Transverse colon (tissue), 4 donors: Measurements from ENCODE around the gene MLLT10. TPM values are rescaled to one million over a fixed set of nuclear protein-coding genes. Genes with fewer than 3 reads are reported as not detected.
A peak's percentile ranks its signal among the peaks of the same experiment; 100 is the strongest.

ENCODE experiments used
- DNase-seq: peaks from one replicate; pipeline ENCODE4 v3.0.0-alpha.2; 2019
- H3K27ac ChIP-seq, 4 donors: fragments of 200-600 bp; sonication (generic); 2 replicates each; pipeline ENCODE4 v1.5.1; 2016 to 2018; ENCODE audit warnings: inconsistent platforms in 4 of 4
- H3K27me3 ChIP-seq: fragments of 200-600 bp; sonication (generic); 2 replicates; pipeline ENCODE4 v1.5.1; 2017; ENCODE audit warnings: inconsistent platforms
- H3K36me3 ChIP-seq, 4 donors: fragments of 200-600 bp; sonication (generic); 2 replicates each; pipeline ENCODE4 v1.5.1; 2017 to 2019; ENCODE audit warnings: inconsistent platforms in 4 of 4
- H3K4me1 ChIP-seq, 4 donors: fragments of 200-600 bp; sonication (generic); 2 replicates each; pipeline ENCODE4 v1.5.1; 2017 to 2020; ENCODE audit warnings: inconsistent platforms in 4 of 4
- H3K4me3 ChIP-seq, 4 donors: fragments of 200-600 bp; sonication (generic); 1 replicate in 1 of 4; 2 replicates in 3 of 4; pipeline versions ENCODE4 v1.5.1 to v1.6.1; 2017 to 2019; ENCODE audit warnings: inconsistent platforms in 4 of 4
- H3K9me3 ChIP-seq, 2 donors: fragments of 200-600 bp; sonication (generic); 2 replicates each; pipeline ENCODE4 v1.5.1; 2017 to 2019; ENCODE audit warnings: inconsistent platforms in 2 of 2
- EP300 ChIP-seq: sonication (generic); formaldehyde crosslinking; IDR thresholded peaks from one replicate; pipeline ENCODE4 v1.6.1; 2017; ENCODE audit warnings: antibody characterized with exemption, low read depth
- POLR2A ChIP-seq: fragments of 450-650 bp; IDR thresholded peaks from one replicate; pipeline ENCODE4 v1.6.1; 2016; ENCODE audit warnings: antibody characterized with exemption, mild to moderate bottlenecking, moderate library complexity
- POLR2AphosphoS5 ChIP-seq, 3 donors: sonication (generic); formaldehyde crosslinking; IDR thresholded peaks; one replicate each; pipeline ENCODE4 v1.6.1; 2016; ENCODE audit warnings: antibody characterized with exemption in 3 of 3
- WGBS, 2 donors: methylation state at CpG; one replicate each; pipeline ENCODE4 v1.1.5; 2018; ENCODE audit warnings: low coverage in 1 of 2; 5-methylcytosine and 5-hydroxymethylcytosine counted together
- in situ Hi-C, 4 donors: fragments of 200-750 bp; cut with MboI; loops; one replicate each; pipeline versions ENCODE4 v1.15.0 to v1.15.1; 2017; ENCODE audit warnings: low sequenced_read_pairs in 3 of 4, low pct_ligation_motif_present in 1 of 4, low pct_unique_long_range_greater_than_20kb in 1 of 4
- intact Hi-C: fragments of 100-400 bp; cut with DNase I; formaldehyde crosslinking; loops from one replicate; pipeline ENCODE4 v1.15.1; 2023; ENCODE audit warnings: low total_unique reads
- total RNA-seq, 4 donors: library from RNA; depleted of rRNA; stranded (reverse); fragments of >200 nt; gene quantifications; one replicate each; pipeline ENCODE4 v1.1.0, GENCODE V29; 2016
- TF ChIP-seq, protein P1 (sequence below), 5 experiments: fragments of 200-600 bp in 3 of 5; fragments of 450-650 bp in 2 of 5; sonication (generic) in 3 of 5; IDR thresholded peaks; 1 replicate in 2 of 5; 2 replicates in 3 of 5; pipeline ENCODE4 v1.5.1; 2016 to 2017; ENCODE audit warnings: antibody characterized with exemption in 5 of 5, inconsistent platforms in 3 of 5, mild to moderate bottlenecking in 2 of 5, moderate library complexity in 1 of 5

Gene MLLT10
- total RNA-seq, 4 donors from 2014 or later, result 12.0 to 43.0 (median 28.5) TPM

DNA sequence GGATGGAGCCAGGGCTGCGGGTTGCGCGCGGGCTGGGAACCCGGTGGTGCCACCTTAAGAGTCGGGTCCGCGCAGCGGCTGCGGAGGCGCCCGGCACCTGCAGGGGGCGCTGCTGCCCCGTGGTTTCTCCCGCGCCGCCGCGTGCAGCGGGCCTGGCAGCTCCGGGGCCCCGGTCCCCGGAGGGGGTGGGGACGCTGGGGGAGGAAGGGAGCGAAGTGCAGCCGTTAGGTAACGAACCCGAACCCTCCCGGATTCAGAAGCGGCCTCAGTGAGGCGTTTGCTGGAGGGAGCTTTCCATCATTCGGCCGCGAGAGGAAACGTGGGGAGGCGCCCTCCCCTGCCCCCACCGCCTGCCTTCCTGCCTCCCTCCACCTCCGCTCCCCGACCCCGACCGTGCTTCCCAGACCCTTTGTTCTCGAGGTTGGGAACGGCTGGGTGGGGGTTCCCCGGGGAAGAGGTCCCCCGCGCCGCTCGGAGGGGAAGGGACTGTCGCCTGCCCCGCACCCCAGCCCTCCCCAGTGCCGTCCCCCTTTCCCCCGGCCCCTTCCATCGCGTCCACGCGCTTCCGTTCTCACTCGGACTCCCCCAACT lies 38.2 kb upstream of the MLLT10 start:
- in situ Hi-C loops, result loop anchor here (10.0 to 25.0 kb wide), 8 partner anchors 209 to 1499 kb away; no protein-coding TSS in a partner anchor
- Histone ChIP-seq H3K9me3 (no peaks in the 10 kb centered on the region), H3K27me3 (peaks cover 78% of the 10 kb centered on the region), H3K27ac (peak overlapping the region; percentile 11 to 60 (median 58)), H3K36me3 (no peaks in the 10 kb centered on the region), H3K4me3 (peak overlapping the region; percentile 28 to 62 (median 48)), H3K4me1 (peaks cover 0 to 43% (median 31%) of the 10 kb centered on the region in 4 donors)
- DNase-seq, result peak; percentile 84
- TF ChIP-seq EP300 (no peak), POLR2A (no peak), POLR2AphosphoS5 (IDR thresholded peaks at IDR 0.05) (peak in 1 of 3 donors; percentile 9)
- TF ChIP-seq, protein P1, sequence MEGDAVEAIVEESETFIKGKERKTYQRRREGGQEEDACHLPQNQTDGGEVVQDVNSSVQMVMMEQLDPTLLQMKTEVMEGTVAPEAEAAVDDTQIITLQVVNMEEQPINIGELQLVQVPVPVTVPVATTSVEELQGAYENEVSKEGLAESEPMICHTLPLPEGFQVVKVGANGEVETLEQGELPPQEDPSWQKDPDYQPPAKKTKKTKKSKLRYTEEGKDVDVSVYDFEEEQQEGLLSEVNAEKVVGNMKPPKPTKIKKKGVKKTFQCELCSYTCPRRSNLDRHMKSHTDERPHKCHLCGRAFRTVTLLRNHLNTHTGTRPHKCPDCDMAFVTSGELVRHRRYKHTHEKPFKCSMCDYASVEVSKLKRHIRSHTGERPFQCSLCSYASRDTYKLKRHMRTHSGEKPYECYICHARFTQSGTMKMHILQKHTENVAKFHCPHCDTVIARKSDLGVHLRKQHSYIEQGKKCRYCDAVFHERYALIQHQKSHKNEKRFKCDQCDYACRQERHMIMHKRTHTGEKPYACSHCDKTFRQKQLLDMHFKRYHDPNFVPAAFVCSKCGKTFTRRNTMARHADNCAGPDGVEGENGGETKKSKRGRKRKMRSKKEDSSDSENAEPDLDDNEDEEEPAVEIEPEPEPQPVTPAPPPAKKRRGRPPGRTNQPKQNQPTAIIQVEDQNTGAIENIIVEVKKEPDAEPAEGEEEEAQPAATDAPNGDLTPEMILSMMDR (IDR thresholded peaks at IDR 0.05), result peak; percentile 78 to 99 (median 97)
- intact Hi-C loops, result loop anchor here (5.0 to 10.0 kb wide), 3 partner anchors 41 to 236 kb away; no protein-coding TSS in a partner anchor
- 0% methylated on average over 55 of the region's 58 CpGs; no CpG with 5 or more reads in 1 of the 2 donors for WGBS, 2 donors

DNA sequence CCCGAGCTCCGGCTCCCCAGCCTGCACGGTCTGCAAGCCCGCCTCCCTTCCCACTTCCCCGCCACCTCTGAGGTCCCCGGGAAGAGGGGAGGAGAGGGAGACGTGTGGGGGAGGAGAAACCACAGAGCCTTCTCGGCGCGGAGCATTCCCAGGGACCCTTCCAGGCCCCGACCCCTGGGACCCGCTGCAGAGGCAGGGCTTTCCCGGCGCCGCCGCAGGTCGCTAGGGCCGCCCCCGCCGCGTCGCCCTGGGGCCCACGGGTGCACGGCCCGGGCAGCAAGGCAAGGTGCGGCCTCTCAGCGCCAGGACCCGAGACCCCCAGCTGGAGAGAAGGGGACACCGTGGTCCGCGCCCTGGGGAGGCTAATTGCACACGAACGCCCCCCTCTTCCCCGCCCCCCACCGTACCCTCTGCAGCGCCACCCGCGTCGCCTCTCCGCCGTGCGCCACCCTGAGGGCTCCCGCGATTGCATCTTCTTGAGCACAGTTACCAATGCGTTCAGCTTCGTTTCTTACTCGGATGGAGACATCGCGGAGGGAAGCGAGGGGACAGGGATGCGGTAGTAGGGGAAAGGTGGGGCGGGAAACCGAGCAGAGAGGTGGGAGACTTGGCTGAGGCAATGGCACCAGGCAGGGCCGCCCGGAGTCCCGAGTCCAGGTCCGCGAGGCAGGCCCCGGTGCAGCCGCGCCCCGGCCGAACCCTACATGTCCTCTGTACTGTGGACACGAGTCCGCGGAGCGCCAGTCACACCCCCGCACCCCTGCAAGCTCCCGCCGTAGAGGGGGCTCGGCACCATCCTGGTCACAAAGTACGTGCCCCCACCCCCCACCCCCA lies 37.5 kb upstream of the MLLT10 start:
- Histone ChIP-seq H3K27me3 (peaks cover 86% of the 10 kb centered on the region), H3K4me3 (peak overlapping the region; percentile 28 to 62 (median 48)), H3K4me1 (peaks cover 0 to 43% (median 31%) of the 10 kb centered on the region in 4 donors), H3K27ac (peak overlapping the region; percentile 25 to 60 (median 58)), H3K36me3 (no peaks in the 10 kb centered on the region), H3K9me3 (no peaks in the 10 kb centered on the region)
- in situ Hi-C loops, result loop anchor here (10.0 to 25.0 kb wide), 8 partner anchors 209 to 1498 kb away; no protein-coding TSS in a partner anchor
- intact Hi-C loops, result loop anchor here (5.0 to 10.0 kb wide), 3 partner anchors 41 to 236 kb away; no protein-coding TSS in a partner anchor
- DNase-seq, result peak; percentile 48
- 1% methylated on average over 33 of the region's 72 CpGs; no CpG with 5 or more reads in 1 of the 2 donors for WGBS, 2 donors
- TF ChIP-seq POLR2A (no peak), POLR2AphosphoS5 (IDR thresholded peaks at IDR 0.05) (no peak), EP300 (no peak)
- TF ChIP-seq, protein P1 (IDR thresholded peaks at IDR 0.05), result peak in 1 of 5 experiments; percentile 20

DNA sequence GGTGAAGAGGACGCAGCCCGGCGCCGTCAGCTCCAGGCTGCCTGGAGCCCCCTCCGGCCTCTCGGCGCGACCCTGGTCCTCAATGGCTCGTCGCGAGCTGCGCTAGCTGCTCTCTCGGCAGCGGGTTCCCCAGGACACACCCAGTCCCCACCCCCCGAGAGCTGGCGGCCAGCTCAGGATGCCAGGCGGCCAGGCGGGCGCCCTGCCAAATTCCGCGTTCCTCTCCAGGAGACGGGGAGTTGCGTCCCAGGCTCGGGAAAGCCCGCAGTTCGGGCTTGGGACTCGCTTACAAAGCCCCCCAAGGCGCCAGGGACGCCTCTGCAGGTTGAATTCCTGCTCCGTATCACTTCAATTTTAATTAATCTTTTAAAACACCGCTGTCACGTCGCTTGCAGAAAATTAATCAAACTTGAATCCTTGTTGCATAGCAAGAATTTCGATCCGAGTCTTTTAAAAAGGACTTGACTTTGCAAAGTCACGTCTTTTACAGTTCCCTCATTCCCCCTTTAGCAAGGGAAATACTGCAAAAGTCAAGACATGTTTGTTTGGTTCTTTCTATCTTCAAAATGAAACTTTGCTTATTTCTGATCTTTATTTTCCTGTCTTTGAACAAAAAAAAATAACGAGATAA lies 36.7 kb upstream of the MLLT10 start:
- Histone ChIP-seq H3K9me3 (no peaks in the 10 kb centered on the region), H3K4me1 (peaks cover 0 to 43% (median 31%) of the 10 kb centered on the region in 4 donors), H3K36me3 (no peaks in the 10 kb centered on the region), H3K27ac (peak overlapping the region; percentile 25 to 60 (median 58)), H3K4me3 (peak overlapping the region; percentile 28 to 62 (median 48)), H3K27me3 (peaks cover 83% of the 10 kb centered on the region)
- peak; percentile 91 for DNase-seq
- 2 to 4% methylated on average over 8 to 21 of the region's 37 CpGs for WGBS, 2 donors
- intact Hi-C loops, result loop anchor here (5.0 to 10.0 kb wide), 3 partner anchors 40 to 235 kb away; no protein-coding TSS in a partner anchor
- in situ Hi-C loops, result loop anchor here (10.0 to 25.0 kb wide), 8 partner anchors 210 to 1498 kb away; no protein-coding TSS in a partner anchor
- TF ChIP-seq POLR2AphosphoS5 (IDR thresholded peaks at IDR 0.05) (peak in 2 of 3 donors; percentile 50 to 69), POLR2A (no peak)

DNA sequence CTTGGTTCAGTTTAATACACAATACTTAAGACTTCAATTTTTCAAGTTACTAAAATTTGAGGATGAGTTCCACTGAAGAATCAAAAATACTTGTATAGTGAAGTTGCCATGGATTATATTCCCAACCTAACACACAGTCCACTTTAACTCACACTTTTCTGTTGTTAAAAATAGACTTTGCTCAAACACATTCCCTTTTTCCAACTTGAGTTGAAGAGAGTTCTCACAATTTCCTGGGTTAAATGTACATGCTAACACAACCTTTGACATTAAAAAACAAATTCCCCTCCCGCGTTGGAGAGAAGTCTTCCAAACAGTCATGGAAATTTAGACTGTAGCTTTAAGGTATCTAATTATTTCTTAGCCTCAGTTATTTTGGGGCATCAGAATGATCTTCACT lies 35.7 kb upstream of the MLLT10 start:
- intact Hi-C loops, result loop anchor here (5.0 to 10.0 kb wide), 3 partner anchors 39 to 234 kb away; no protein-coding TSS in a partner anchor
- peaks cover 0 to 43% (median 31%) of the 10 kb centered on the region in 4 donors for H3K4me1 ChIP-seq
- in situ Hi-C loops, result loop anchor here (10.0 to 25.0 kb wide), 8 partner anchors 211 to 1496 kb away; no protein-coding TSS in a partner anchor

More for the DNA sequence above, 35.7 kb upstream of the MLLT10 start:
- TF ChIP-seq EP300, result no peak
- no peak for TF ChIP-seq POLR2A
- TF ChIP-seq, protein P1 (IDR thresholded peaks at IDR 0.05), result no peak
- TF ChIP-seq POLR2AphosphoS5 (IDR thresholded peaks at IDR 0.05), result no peak
- Histone ChIP-seq H3K27ac (no peak overlapping the region), H3K9me3 (no peaks in the 10 kb centered on the region), H3K4me3 (no peak overlapping the region), H3K36me3 (no peaks in the 10 kb centered on the region), H3K27me3 (peaks cover 80% of the 10 kb centered on the region)
- no peak for DNase-seq
- 53 to 65% methylated on average over 2 of the region's 2 CpGs for WGBS, 2 donors
